Left cardiac atrium (tissue), 4 donors: ENCODE data around the gene WDR27. TPM values are rescaled to one million over a fixed set of nuclear protein-coding genes. Genes with fewer than 3 reads are reported as not detected.
A peak's percentile ranks its signal among the peaks of the same experiment; 100 is the strongest.

Experiments
- ATAC-seq, 2 donors: fragments of 200-7000 bp; cut with Tn5 transposase; one replicate each; pipeline ENCODE4 v1.9.1; 2020; ENCODE audit warnings: mild to moderate bottlenecking in 2 of 2, moderate library complexity in 2 of 2
- DNase-seq: peaks from one replicate; pipeline ENCODE4 v3.0.0-alpha.2; 2020
- intact Hi-C, 2 donors: fragments of 100-400 bp; cut with DNase I; formaldehyde crosslinking; loops; one replicate each; pipeline versions ENCODE4 v1.14.1 to v1.15.1; 2022 to 2023
- total RNA-seq, 2 donors: library from RNA; stranded (reverse); fragmentation: NEBNext Ultra II Directional; extraction: Animal tissue kit (Norgen Biotek cat#: 25700); gene quantifications; one replicate each; pipeline ENCODE4 v1.2.1, GENCODE V29; 2021
- donor health status: DM: no; HTN: yes; CAD: no.
- donor health status: DM: no; HTN: yes; CAD: no; lungs with severe emphysema.
- donor health status: DM: yes; HTN: yes; CAD: no.
- donor health status: Dilated cardiomyopathy.

The WDR27 gene
- total RNA-seq, 2 donors from 2014 or later: 12.3 to 12.9 TPM

GRCh38 chr6:169556758-169557548 lies 144.9 kb downstream of the WDR27 start:
- ATAC-seq: no peak
- no peak for DNase-seq

GRCh38 chr6:169555971-169556617 lies 145.7 kb downstream of the WDR27 start:
- ATAC-seq: no peak
- DNase-seq: no peak
- intact Hi-C loops: no loop called here

More at GRCh38 chr6:169556758-169557548, 144.9 kb downstream of the WDR27 start:
- intact Hi-C loops: no loop called here

GRCh38 chr6:169545982-169546381 lies 155.8 kb downstream of the WDR27 start:
- ATAC-seq (no peak), DNase-seq (no peak)
- intact Hi-C loops: no loop called here

GRCh38 chr6:169543704-169544103 lies 158.1 kb downstream of the WDR27 start:
- ATAC-seq: no peak
- intact Hi-C loops: no loop called here

GRCh38 chr6:169542491-169542890 lies 159.3 kb downstream of the WDR27 start:
- intact Hi-C loops: no loop called here
- DNase-seq: no peak
- ATAC-seq: no peak

More at GRCh38 chr6:169543704-169544103, 158.1 kb downstream of the WDR27 start:
- no peak for DNase-seq

GRCh38 chr6:169539176-169539897 lies 162.5 kb downstream of the WDR27 start:
- DNase-seq (no peak), ATAC-seq (peak; percentile 49 to 78)
- intact Hi-C loops: no loop called here

- intact Hi-C loops: no loop called here
- DNase-seq: no peak
- no peak for ATAC-seq
These were observed 165.2 kb downstream of the WDR27 start for GRCh38 chr6:169536446-169537170.

GRCh38 chr6:169534039-169534421 lies 167.8 kb downstream of the WDR27 start:
- intact Hi-C loops: no loop called here
- DNase-seq: no peak
- no peak for ATAC-seq

GRCh38 chr6:169533301-169534038 lies 168.4 kb downstream of the WDR27 start:
- DNase-seq: no peak
- no peak for ATAC-seq
- intact Hi-C loops: no loop called here

GRCh38 chr6:169530752-169531123 lies 171.1 kb downstream of the WDR27 start:
- DNase-seq: no peak
- intact Hi-C loops: no loop called here
- no peak for ATAC-seq

- peak; percentile 60 to 82 for ATAC-seq
- intact Hi-C loops: no loop called here
- DNase-seq: no peak
These were observed 171.7 kb downstream of the WDR27 start for GRCh38 chr6:169529931-169530751.

GRCh38 chr6:169528755-169529154 lies 173.1 kb downstream of the WDR27 start:
- intact Hi-C loops: no loop called here

GRCh38 chr6:169527306-169527705 lies 174.5 kb downstream of the WDR27 start:
- intact Hi-C loops: no loop called here
- ATAC-seq: no peak
- DNase-seq: no peak

More at GRCh38 chr6:169528755-169529154, 173.1 kb downstream of the WDR27 start:
- ATAC-seq (no peak), DNase-seq (no peak)

GRCh38 chr6:169521825-169522224 lies 180.0 kb downstream of the WDR27 start:
- DNase-seq: no peak
- no peak for ATAC-seq
- intact Hi-C loops: loop anchor here in 1 of 2 donors (5.0 kb wide), 1 partner anchor 625 kb away; no protein-coding TSS in a partner anchor

- intact Hi-C loops: loop anchor here in 1 of 2 donors (5.0 kb wide), 1 partner anchor 623 kb away; no protein-coding TSS in a partner anchor
- no peak for DNase-seq
- peak in 1 of 2 donors; percentile 59 for ATAC-seq
These were observed 181.7 kb downstream of the WDR27 start for GRCh38 chr6:169520104-169520503.

GRCh38 chr6:169518451-169518850 lies 183.4 kb downstream of the WDR27 start:
- ATAC-seq: no peak

GRCh38 chr6:169513478-169514193 lies 188.2 kb downstream of the WDR27 start:
- ATAC-seq: no peak
- intact Hi-C loops: no loop called here

More at GRCh38 chr6:169518451-169518850, 183.4 kb downstream of the WDR27 start:
- intact Hi-C loops: loop anchor here in 1 of 2 donors (2.0 kb wide), 1 partner anchor 562 kb away; no protein-coding TSS in a partner anchor
- DNase-seq: no peak

More at GRCh38 chr6:169513478-169514193, 188.2 kb downstream of the WDR27 start:
- no peak for DNase-seq
